Upper lobe of left lung (tissue), 6 donors: Measurements from ENCODE around the gene CLSTN2. TPM values are rescaled to one million over a fixed set of nuclear protein-coding genes. Genes with fewer than 3 reads are reported as not detected.

Experiments used
- ATAC-seq, 2 donors: fragments of 200-7000 bp; cut with Tn5 transposase; one replicate each; pipeline ENCODE4 v1.9.1; 2022; ENCODE audit warnings: mild to moderate bottlenecking in 2 of 2, moderate library complexity in 2 of 2; ENCODE audit not compliant: low FRiP score in 2 of 2
- DNase-seq, 2 donors: peaks; one replicate each; pipeline ENCODE4 v3.0.0-alpha.2; 2019 to 2020
- H3K27ac ChIP-seq, 4 donors: fragments of 200-600 bp; sonication (generic); one replicate each; pipeline ENCODE4 v1.5.1; 2016 to 2019
- H3K27me3 ChIP-seq, 4 donors: fragments of 200-600 bp; sonication (generic); one replicate each; pipeline ENCODE4 v1.5.1; 2017 to 2019
- H3K36me3 ChIP-seq, 4 donors: fragments of 200-600 bp; sonication (generic); one replicate each; pipeline ENCODE4 v1.5.1; 2016 to 2019
- H3K4me1 ChIP-seq, 4 donors: fragments of 200-600 bp; sonication (generic); one replicate each; pipeline ENCODE4 v1.5.1; 2018 to 2019
- H3K4me3 ChIP-seq, 4 donors: fragments of 200-600 bp; sonication (generic); one replicate each; pipeline ENCODE4 v1.5.1; 2017 to 2019; ENCODE audit warnings: mild to moderate bottlenecking in 2 of 4, moderate library complexity in 1 of 4
- H3K9me3 ChIP-seq, 4 donors: fragments of 200-600 bp; sonication (generic); one replicate each; pipeline ENCODE4 v1.5.1; 2018 to 2019
- EP300 ChIP-seq, 4 donors: sonication (generic); formaldehyde crosslinking; IDR thresholded peaks; one replicate each; pipeline ENCODE4 v1.5.1; 2017; ENCODE audit warnings: antibody characterized with exemption in 4 of 4, control low read depth in 2 of 4
- POLR2A ChIP-seq, 4 donors: fragments of 450-650 bp; IDR thresholded peaks; one replicate each; pipeline ENCODE4 v1.5.1; 2016 to 2017; ENCODE audit warnings: antibody characterized with exemption in 4 of 4, mild to moderate bottlenecking in 2 of 4
- POLR2AphosphoS5 ChIP-seq, 2 donors: sonication (generic); formaldehyde crosslinking; IDR thresholded peaks; one replicate each; pipeline ENCODE4 v1.5.1; 2017; ENCODE audit warnings: antibody characterized with exemption in 2 of 2
- WGBS, 2 donors: methylation state at CpG; one replicate each; pipeline ENCODE4 v1.1.5; 2017 to 2018; 5-methylcytosine and 5-hydroxymethylcytosine counted together
- total RNA-seq, 6 donors: library from RNA; depleted of rRNA in 4 of 6; stranded (reverse); fragments of >200 nt in 4 of 6; gene quantifications; one replicate each; pipeline versions ENCODE4 v1.1.0 to v1.2.1, GENCODE V29; 2016 to 2021
- TF ChIP-seq, protein P1 (sequence below), 6 experiments: fragments of 450-650 bp in 4 of 6; fragments of 200-600 bp in 2 of 6; sonication (generic) in 2 of 6; IDR thresholded peaks; one replicate each; pipeline ENCODE4 v1.5.1; 2016 to 2019; ENCODE audit warnings: antibody characterized with exemption in 6 of 6
- donor health status: DM: no; HTN: no; CAD: no; lungs with moderate emphysema.
- donor health status: DM: no; HTN: yes; CAD: no; lungs with severe emphysema.

The CLSTN2 gene
- total RNA-seq, 6 donors from 2014 or later, result 1.0 to 4.3 (median 1.6) TPM

DNA sequence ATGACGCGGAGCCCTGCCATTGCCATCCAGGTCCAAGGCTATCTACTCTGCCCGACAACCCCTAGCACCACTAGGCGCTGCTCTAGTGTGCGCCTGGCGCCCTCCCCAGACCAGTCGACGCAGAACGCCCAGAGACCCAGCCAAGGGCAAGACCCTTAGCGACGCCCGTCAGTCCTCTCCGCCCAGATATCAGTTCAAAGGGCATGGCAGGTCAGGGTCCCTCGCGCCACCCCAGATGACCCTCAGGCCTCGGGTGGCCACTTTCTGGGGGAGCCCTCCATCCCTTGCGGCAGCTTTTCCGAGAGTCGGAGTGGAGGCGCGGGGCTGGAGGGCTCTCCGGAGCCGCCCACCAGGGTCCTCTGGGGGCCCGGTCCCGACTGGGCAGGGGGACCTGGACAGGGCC lies 371 bp upstream of the CLSTN2 start:
- WGBS, 2 donors, result 5% methylated on average over 14 of the region's 25 CpGs; no CpG with 5 or more reads in 1 of the 2 donors
- peak overlapping the region in 3 of 4 donors; percentile 34 to 48 (median 44) for H3K4me3 ChIP-seq
- TF ChIP-seq POLR2AphosphoS5 (IDR thresholded peaks at IDR 0.05) (no peak), EP300 (IDR thresholded peaks at IDR 0.05) (no peak), POLR2A (IDR thresholded peaks at IDR 0.05) (no peak)
- TF ChIP-seq, protein P1, sequence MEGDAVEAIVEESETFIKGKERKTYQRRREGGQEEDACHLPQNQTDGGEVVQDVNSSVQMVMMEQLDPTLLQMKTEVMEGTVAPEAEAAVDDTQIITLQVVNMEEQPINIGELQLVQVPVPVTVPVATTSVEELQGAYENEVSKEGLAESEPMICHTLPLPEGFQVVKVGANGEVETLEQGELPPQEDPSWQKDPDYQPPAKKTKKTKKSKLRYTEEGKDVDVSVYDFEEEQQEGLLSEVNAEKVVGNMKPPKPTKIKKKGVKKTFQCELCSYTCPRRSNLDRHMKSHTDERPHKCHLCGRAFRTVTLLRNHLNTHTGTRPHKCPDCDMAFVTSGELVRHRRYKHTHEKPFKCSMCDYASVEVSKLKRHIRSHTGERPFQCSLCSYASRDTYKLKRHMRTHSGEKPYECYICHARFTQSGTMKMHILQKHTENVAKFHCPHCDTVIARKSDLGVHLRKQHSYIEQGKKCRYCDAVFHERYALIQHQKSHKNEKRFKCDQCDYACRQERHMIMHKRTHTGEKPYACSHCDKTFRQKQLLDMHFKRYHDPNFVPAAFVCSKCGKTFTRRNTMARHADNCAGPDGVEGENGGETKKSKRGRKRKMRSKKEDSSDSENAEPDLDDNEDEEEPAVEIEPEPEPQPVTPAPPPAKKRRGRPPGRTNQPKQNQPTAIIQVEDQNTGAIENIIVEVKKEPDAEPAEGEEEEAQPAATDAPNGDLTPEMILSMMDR (IDR thresholded peaks at IDR 0.05), result no peak
- peaks cover 0 to 25% (median 14%) of the 10 kb centered on the region in 4 donors for H3K27me3 ChIP-seq
- peaks cover 15 to 24% (median 20%) of the 10 kb centered on the region in 4 donors for H3K4me1 ChIP-seq
- H3K27ac ChIP-seq, result no peak overlapping the region
- DNase-seq (peak; percentile 22 to 82), ATAC-seq (peak in 1 of 2 donors; percentile 75)
- H3K36me3 ChIP-seq, result no peaks in the 10 kb centered on the region
- H3K9me3 ChIP-seq, result no peaks in the 10 kb centered on the region

- 0 to 5% methylated on average over 4 to 28 of the region's 42 CpGs for WGBS, 2 donors
- Histone ChIP-seq H3K4me3 (peak overlapping the region in 3 of 4 donors; percentile 34 to 48 (median 44)), H3K27me3 (peaks cover 0 to 25% (median 14%) of the 10 kb centered on the region in 4 donors), H3K4me1 (peaks cover 15 to 24% (median 20%) of the 10 kb centered on the region in 4 donors), H3K36me3 (no peaks in the 10 kb centered on the region), H3K27ac (no peak overlapping the region), H3K9me3 (no peaks in the 10 kb centered on the region)
- ATAC-seq, result peak; percentile 16 to 48
- TF ChIP-seq POLR2AphosphoS5 (IDR thresholded peaks at IDR 0.05) (no peak), POLR2A (IDR thresholded peaks at IDR 0.05) (no peak), EP300 (IDR thresholded peaks at IDR 0.05) (no peak)
- TF ChIP-seq, protein P1 (IDR thresholded peaks at IDR 0.05), result no peak
- peak in 1 of 2 donors; percentile 70 for DNase-seq
Observed at GRCh38 chr3:139935866-139936817, 1.2 kb downstream of the CLSTN2 start.

DNA sequence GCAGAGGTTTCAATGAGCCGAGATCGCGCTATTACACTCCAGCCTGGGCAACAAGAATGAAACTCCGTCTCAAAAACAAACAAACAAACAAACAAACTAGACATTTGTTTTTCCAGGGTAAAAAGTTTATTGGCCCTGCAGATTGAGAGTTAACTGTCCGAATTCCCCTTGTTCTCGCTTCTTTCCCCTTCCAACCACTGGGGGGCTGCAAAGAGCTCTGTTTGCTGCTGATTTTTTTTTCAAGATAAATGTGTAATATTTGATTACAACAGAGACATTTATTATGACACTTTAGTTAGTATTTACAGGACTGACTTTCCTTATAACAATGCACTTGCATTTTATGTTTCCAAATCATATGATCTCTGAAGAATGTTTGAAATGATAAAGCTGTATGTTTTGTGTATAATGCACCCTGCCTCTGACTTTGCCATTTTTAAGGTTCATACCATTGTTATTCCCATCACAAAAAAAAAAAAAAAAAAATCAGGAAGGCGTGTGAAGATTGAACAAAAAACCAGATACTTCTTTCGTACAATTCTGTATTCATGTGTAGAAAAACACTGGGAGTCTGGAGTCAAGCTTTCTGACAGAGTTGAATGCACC lies 2.8 kb downstream of the CLSTN2 start:
- WGBS, 2 donors, result 7 to 10% methylated on average over 8 of the region's 8 CpGs
- H3K4me1 ChIP-seq, result peaks cover 15 to 24% (median 20%) of the 10 kb centered on the region in 4 donors
- no peak overlapping the region for H3K4me3 ChIP-seq
- H3K27ac ChIP-seq, result no peak overlapping the region
- no peak for TF ChIP-seq POLR2A (IDR thresholded peaks at IDR 0.05)
- TF ChIP-seq, protein P1 (IDR thresholded peaks at IDR 0.05), result peak in 5 of 6 experiments; percentile 29 to 48 (median 39)
- no peaks in the 10 kb centered on the region for H3K9me3 ChIP-seq
- H3K36me3 ChIP-seq, result no peaks in the 10 kb centered on the region
- DNase-seq, result no peak
- peaks cover 0 to 25% (median 14%) of the 10 kb centered on the region in 4 donors for H3K27me3 ChIP-seq
- peak in 1 of 2 donors; percentile 27 for ATAC-seq

DNA sequence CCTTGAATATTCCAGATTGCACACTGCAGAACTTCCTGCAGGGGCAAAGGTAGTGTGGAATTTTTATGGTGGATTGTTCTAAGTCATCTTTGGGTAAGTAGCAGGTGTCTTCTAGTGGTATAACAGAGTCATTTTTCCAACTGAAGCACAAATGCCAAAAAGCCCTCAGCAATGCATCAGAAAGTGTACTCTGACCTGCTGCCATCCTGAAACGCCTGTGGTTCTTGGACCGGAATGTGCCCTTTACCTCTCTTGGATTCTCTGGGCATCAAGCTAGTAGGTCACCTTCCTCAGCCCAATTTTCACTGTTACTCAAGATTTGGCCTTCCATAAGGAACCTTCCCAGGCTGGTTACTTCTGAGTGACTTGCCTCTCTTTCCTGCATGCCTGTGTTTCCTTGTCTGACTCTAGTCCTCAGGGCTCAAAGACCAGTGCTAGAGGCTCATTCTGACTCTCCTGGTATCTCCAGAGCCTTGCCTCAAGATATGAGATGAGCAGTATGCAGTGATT lies 4.8 kb downstream of the CLSTN2 start:
- no peak for DNase-seq
- Histone ChIP-seq H3K27ac (no peak overlapping the region), H3K4me1 (peaks cover 14 to 19% (median 17%) of the 10 kb centered on the region in 4 donors), H3K4me3 (no peak overlapping the region), H3K9me3 (no peaks in the 10 kb centered on the region), H3K36me3 (no peaks in the 10 kb centered on the region), H3K27me3 (peaks cover 0 to 21% (median 11%) of the 10 kb centered on the region in 4 donors)
- no peak for ATAC-seq
- TF ChIP-seq, protein P1 (IDR thresholded peaks at IDR 0.05), result no peak
- TF ChIP-seq EP300 (IDR thresholded peaks at IDR 0.05) (no peak), POLR2A (IDR thresholded peaks at IDR 0.05) (no peak), POLR2AphosphoS5 (IDR thresholded peaks at IDR 0.05) (no peak)
- WGBS, 2 donors, result 79 to 83% methylated on average over 2 of the region's 2 CpGs
